ENCODE results near the gene SUN2. TPM values are rescaled to one million over a fixed set of nuclear protein-coding genes. Genes with fewer than 3 reads are reported as not detected.

Gene SUN2
- total and polyA plus RNA-seq, 9 of the 15 experiments (the other 6 are each of a cell fraction or from before 2014, with no cell fraction given), result 0.11 to 42.6 (median 16.7) TPM

DNA sequence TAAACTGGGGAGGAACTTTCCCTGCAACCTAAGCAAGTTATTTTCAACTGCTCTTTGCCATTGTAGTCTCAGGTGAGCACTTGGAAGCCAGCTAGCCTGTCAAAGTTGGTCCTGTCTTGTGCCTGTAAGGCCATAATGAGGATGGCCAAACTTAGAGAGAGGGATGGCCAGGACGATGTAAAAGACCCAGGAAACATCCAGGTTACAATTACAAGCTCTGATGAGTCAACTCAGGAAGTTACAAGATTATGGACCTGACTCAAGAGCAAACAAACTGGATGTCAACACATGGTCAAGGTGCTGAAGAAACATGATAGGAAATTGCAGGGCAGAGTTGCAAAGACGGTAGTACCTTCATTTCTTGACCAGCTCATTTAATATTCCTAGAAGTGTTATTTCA, 48.5 kb downstream of the SUN2 start (continued):
- TF ChIP-seq, protein P1, sequence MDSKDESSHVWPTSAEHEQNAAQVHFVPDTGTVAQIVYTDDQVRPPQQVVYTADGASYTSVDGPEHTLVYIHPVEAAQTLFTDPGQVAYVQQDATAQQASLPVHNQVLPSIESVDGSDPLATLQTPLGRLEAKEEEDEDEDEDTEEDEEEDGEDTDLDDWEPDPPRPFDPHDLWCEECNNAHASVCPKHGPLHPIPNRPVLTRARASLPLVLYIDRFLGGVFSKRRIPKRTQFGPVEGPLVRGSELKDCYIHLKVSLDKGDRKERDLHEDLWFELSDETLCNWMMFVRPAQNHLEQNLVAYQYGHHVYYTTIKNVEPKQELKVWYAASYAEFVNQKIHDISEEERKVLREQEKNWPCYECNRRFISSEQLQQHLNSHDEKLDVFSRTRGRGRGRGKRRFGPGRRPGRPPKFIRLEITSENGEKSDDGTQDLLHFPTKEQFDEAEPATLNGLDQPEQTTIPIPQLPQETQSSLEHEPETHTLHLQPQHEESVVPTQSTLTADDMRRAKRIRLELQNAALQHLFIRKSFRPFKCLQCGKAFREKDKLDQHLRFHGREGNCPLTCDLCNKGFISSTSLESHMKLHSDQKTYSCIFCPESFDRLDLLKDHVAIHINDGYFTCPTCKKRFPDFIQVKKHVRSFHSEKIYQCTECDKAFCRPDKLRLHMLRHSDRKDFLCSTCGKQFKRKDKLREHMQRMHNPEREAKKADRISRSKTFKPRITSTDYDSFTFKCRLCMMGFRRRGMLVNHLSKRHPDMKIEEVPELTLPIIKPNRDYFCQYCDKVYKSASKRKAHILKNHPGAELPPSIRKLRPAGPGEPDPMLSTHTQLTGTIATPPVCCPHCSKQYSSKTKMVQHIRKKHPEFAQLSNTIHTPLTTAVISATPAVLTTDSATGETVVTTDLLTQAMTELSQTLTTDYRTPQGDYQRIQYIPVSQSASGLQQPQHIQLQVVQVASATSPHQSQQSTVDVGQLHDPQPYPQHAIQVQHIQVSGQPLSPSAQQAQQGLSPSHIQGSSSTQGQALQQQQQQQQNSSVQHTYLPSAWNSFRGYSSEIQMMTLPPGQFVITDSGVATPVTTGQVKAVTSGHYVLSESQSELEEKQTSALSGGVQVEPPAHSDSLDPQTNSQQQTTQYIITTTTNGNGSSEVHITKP (IDR thresholded peaks at IDR 0.05; ENCODE audit: partially characterized antibody), result no peak
- TF ChIP-seq JUND (IDR thresholded peaks at IDR 0.05; ENCODE audit: borderline replicate concordance, low read depth, low read length) (peak; percentile 77), JUND (tag; IDR thresholded peaks at IDR 0.05; ENCODE audit: borderline replicate concordance, low read depth, low read length) (peak; percentile 70; the same call in 1 of the 3 replicates), OTX1 (CRISPR knock-in tag; IDR thresholded peaks at IDR 0.05) (no peak), MXI1 (IDR thresholded peaks at IDR 0.05; ENCODE audit: low read depth, low read length) (no peak), ARID1B (IDR thresholded peaks at IDR 0.05) (peak; percentile 58), ZNF23 (CRISPR knock-in tag; IDR thresholded peaks at IDR 0.05) (no peak), SMARCA4 (IDR thresholded peaks at IDR 0.05) (peak; percentile 55; the same call in 1 of the 2 replicates), NR2C2 (CRISPR knock-in tag; IDR thresholded peaks at IDR 0.05) (no peak), NR2C2 (tag; IDR thresholded peaks at IDR 0.05) (0 out of 2 replicates have a peak, but pooled peaks have one; percentile 19), DPF2 (IDR thresholded peaks at IDR 0.05) (peak; percentile 70), TOE1 (IDR thresholded peaks at IDR 0.05; ENCODE audit: borderline replicate concordance) (no peak), TOE1 (CRISPR knock-in tag; IDR thresholded peaks at IDR 0.05; ENCODE audit: borderline replicate concordance, low read depth) (no peak), DEAF1 (CRISPR knock-in tag; IDR thresholded peaks at IDR 0.05) (no peak), EWSR1 (IDR thresholded peaks at IDR 0.05; ENCODE audit: borderline replicate concordance, low read depth, partially characterized antibody) (no peak), ZNF75A (CRISPR knock-in tag; IDR thresholded peaks at IDR 0.05) (no peak), SMAD2 (IDR thresholded peaks at IDR 0.05; ENCODE audit: low read depth, low read length) (no peak), GABPA (tag; conservative IDR thresholded peaks at IDR 0.05; ENCODE audit: low read depth) (no peak), NR1H2 (CRISPR knock-in tag; IDR thresholded peaks at IDR 0.05) (no peak)
- TF ChIP-seq, protein P2, sequence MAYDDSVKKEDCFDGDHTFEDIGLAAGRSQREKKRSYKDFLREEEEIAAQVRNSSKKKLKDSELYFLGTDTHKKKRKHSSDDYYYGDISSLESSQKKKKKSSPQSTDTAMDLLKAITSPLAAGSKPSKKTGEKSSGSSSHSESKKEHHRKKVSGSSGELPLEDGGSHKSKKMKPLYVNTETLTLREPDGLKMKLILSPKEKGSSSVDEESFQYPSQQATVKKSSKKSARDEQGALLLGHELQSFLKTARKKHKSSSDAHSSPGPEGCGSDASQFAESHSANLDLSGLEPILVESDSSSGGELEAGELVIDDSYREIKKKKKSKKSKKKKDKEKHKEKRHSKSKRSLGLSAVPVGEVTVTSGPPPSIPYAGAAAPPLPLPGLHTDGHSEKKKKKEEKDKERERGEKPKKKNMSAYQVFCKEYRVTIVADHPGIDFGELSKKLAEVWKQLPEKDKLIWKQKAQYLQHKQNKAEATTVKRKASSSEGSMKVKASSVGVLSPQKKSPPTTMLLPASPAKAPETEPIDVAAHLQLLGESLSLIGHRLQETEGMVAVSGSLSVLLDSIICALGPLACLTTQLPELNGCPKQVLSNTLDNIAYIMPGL (CRISPR knock-in tag; IDR thresholded peaks at IDR 0.05), result no peak
- TF ChIP-seq, protein P3, sequence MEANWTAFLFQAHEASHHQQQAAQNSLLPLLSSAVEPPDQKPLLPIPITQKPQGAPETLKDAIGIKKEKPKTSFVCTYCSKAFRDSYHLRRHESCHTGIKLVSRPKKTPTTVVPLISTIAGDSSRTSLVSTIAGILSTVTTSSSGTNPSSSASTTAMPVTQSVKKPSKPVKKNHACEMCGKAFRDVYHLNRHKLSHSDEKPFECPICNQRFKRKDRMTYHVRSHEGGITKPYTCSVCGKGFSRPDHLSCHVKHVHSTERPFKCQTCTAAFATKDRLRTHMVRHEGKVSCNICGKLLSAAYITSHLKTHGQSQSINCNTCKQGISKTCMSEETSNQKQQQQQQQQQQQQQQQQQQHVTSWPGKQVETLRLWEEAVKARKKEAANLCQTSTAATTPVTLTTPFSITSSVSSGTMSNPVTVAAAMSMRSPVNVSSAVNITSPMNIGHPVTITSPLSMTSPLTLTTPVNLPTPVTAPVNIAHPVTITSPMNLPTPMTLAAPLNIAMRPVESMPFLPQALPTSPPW (CRISPR knock-in tag; IDR thresholded peaks at IDR 0.05), result no peak
